Psoas muscle (tissue), 8 donors: ENCODE measurements around the gene ADGRG4. TPM values are rescaled to one million over a fixed set of nuclear protein-coding genes. Genes with fewer than 3 reads are reported as not detected.

Experiments used
- ATAC-seq, 4 donors: fragments of 200-7000 bp; cut with Tn5 transposase; one replicate each; pipeline ENCODE4 v1.9.1; 2020; ENCODE audit warnings: moderate library complexity in 3 of 4, mild to moderate bottlenecking in 2 of 4
- DNase-seq, 2 donors: peaks; one replicate each; pipeline ENCODE4 v3.0.0-alpha.2; 2020
- H3K27ac ChIP-seq: fragments of 200-600 bp; one replicate; pipeline ENCODE4 v1.8.0; 2022
- H3K27me3 ChIP-seq, 3 donors: fragments of 200-600 bp in 1 of 3; one replicate each; pipeline versions ENCODE4 v1.6.1 to v1.8.0; 2013 to 2022; ENCODE audit warnings: low read length in 2 of 3, mild to moderate bottlenecking in 2 of 3, moderate library complexity in 1 of 3; ENCODE audit not compliant: insufficient read depth in 3 of 3
- H3K36me3 ChIP-seq, 2 donors: fragments of 200-600 bp in 1 of 2; one replicate each; pipeline versions ENCODE4 v1.6.1 to v1.8.0; 2013 to 2022; ENCODE audit warnings: low read depth in 1 of 2, mild to moderate bottlenecking in 1 of 2, moderate library complexity in 1 of 2; ENCODE audit not compliant: insufficient read depth in 1 of 2
- H3K4me1 ChIP-seq: fragments of 200-600 bp; one replicate; pipeline ENCODE4 v1.8.0; 2022
- H3K4me3 ChIP-seq: fragments of 200-600 bp; one replicate; pipeline ENCODE4 v1.8.0; 2022; ENCODE audit warnings: mild to moderate bottlenecking
- H3K9me3 ChIP-seq: fragments of 200-600 bp; one replicate; pipeline ENCODE4 v1.8.0; 2022
- WGBS, 3 donors: extraction: QIAGEN DNeasy Blood & Tissue Kit; methylation state at CpG; one replicate each; pipeline versions ENCODE4 v1.1.6 to v1.1.7; 2013; 5-methylcytosine and 5-hydroxymethylcytosine counted together
- intact Hi-C, 2 donors: fragments of 100-400 bp; cut with DNase I; formaldehyde crosslinking; loops; one replicate each; pipeline versions ENCODE4 v1.11.0 to v1.14.2; 2022
- polyA plus RNA-seq, 3 donors: library from polyadenylated mRNA; stranded (reverse); fragments of 200-250 nt; gene quantifications; one replicate each; pipeline ENCODE4 v1.2.3, GENCODE V29; 2013
- total RNA-seq, 4 donors: library from RNA; stranded (reverse); fragmentation: NEBNext Ultra II Directional in 2 of 4; extraction: Animal tissue kit (Norgen Biotek cat#: 25700) in 2 of 4; gene quantifications; one replicate each; pipeline versions ENCODE4 v1.2.1 to v1.2.4, GENCODE V29; 2021 to 2023
- TF ChIP-seq, protein P1 (sequence below): fragments of 200-600 bp; IDR thresholded peaks from one replicate; pipeline ENCODE4 v1.8.0; 2022; ENCODE audit warnings: antibody characterized with exemption
- donor health status: healthy with polysubstance abuse.
- donor health status: DM: no; HTN: no; CAD: no; lungs with moderate emphysema.
- donor health status: Bipolar disorder and iron deficiency.
- donor health status: healthy.
- donor health status: DM: yes; HTN: yes; CAD: no.
- donor health status: DM: no; HTN: no; CAD: no.
- donor health status: DM: no; HTN: no; CAD: no.
- donor health status: DM: yes; HTN: yes; CAD: no.

The ADGRG4 gene
- total and polyA plus RNA-seq, 7 donors = 0.05 to 0.12 (median 0.06) TPM; not detected in 4

DNA sequence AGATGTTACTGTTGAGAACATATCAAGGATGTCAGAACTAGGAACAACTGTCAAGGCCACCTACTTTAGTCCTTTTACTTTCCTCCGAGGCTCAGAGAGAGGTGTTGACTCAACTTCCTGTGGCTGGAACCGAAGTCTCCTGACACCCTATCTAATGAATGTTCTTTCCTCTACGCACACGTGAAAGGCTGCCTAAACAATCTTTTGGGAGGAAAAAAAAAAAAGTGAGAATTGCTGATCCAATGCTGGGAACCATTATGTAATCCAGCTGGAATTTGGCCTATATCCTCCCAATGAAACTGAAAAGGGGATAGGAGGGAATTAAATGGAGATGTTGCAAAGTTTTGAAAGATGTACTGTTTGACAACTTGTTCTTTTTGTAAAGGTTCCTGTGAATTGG lies 41.2 kb upstream of the ADGRG4 start:
- H3K27me3 ChIP-seq = no peaks in the 10 kb centered on the region
- H3K9me3 ChIP-seq = no peaks in the 10 kb centered on the region
- peak overlapping the region; percentile 55 for H3K27ac ChIP-seq
- TF ChIP-seq, protein P1, sequence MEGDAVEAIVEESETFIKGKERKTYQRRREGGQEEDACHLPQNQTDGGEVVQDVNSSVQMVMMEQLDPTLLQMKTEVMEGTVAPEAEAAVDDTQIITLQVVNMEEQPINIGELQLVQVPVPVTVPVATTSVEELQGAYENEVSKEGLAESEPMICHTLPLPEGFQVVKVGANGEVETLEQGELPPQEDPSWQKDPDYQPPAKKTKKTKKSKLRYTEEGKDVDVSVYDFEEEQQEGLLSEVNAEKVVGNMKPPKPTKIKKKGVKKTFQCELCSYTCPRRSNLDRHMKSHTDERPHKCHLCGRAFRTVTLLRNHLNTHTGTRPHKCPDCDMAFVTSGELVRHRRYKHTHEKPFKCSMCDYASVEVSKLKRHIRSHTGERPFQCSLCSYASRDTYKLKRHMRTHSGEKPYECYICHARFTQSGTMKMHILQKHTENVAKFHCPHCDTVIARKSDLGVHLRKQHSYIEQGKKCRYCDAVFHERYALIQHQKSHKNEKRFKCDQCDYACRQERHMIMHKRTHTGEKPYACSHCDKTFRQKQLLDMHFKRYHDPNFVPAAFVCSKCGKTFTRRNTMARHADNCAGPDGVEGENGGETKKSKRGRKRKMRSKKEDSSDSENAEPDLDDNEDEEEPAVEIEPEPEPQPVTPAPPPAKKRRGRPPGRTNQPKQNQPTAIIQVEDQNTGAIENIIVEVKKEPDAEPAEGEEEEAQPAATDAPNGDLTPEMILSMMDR = no peak
- H3K36me3 ChIP-seq = no peaks in the 10 kb centered on the region
- DNase-seq (no peak), ATAC-seq (no peak)
- 41 to 64% (median 43%) methylated on average over 4 of the region's 4 CpGs for WGBS, 3 donors
- H3K4me1 ChIP-seq = no peaks in the 10 kb centered on the region
- intact Hi-C loops = loop anchor here in 1 of 2 donors (5.0 kb wide), 1 partner anchor 97 kb away; no protein-coding TSS in a partner anchor
- H3K4me3 ChIP-seq = no peak overlapping the region

GRCh38 chrX:136260776-136261175 lies 40.0 kb upstream of the ADGRG4 start:
- no peak for DNase-seq
- Histone ChIP-seq H3K4me1 (no peaks in the 10 kb centered on the region), H3K27me3 (no peaks in the 10 kb centered on the region), H3K4me3 (no peak overlapping the region), H3K36me3 (no peaks in the 10 kb centered on the region), H3K27ac (no peak overlapping the region), H3K9me3 (no peaks in the 10 kb centered on the region)
- intact Hi-C loops = no loop called here
- no peak for ATAC-seq
- TF ChIP-seq, protein P1 = no peak

DNA sequence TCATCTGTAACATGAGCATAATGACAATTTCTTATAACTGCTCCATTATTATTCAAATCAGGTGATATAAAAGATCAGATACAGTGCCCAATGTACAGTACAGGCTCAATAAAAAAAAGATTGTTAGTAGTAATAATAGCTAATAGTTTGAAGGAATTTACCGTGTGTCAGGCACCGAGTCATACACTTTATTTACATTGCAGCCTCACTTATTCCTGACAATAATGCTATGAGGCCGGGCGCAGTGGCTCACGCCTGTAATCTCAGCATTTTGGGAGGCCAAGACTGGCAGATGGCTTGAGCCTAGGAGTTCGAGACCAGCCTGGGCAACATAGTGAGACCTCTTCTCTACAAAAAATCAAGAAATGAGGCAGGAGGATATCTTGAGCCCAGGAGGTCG lies 39.4 kb upstream of the ADGRG4 start:
- Histone ChIP-seq H3K9me3 (no peaks in the 10 kb centered on the region), H3K36me3 (no peaks in the 10 kb centered on the region), H3K27me3 (no peaks in the 10 kb centered on the region), H3K4me1 (no peaks in the 10 kb centered on the region), H3K27ac (no peak overlapping the region), H3K4me3 (no peak overlapping the region)
- intact Hi-C loops = no loop called here
- 74 to 92% (median 90%) methylated on average over 7 of the region's 7 CpGs for WGBS, 3 donors
- no peak for DNase-seq
- ATAC-seq = no peak
- TF ChIP-seq, protein P1 = no peak

- Histone ChIP-seq H3K27me3 (no peaks in the 10 kb centered on the region), H3K9me3 (no peaks in the 10 kb centered on the region), H3K27ac (no peak overlapping the region), H3K36me3 (no peaks in the 10 kb centered on the region), H3K4me1 (no peaks in the 10 kb centered on the region), H3K4me3 (no peak overlapping the region)
- ATAC-seq (no peak), DNase-seq (no peak)
- TF ChIP-seq, protein P1 = no peak
- 65 to 75% (median 68%) methylated on average over 5 of the region's 5 CpGs for WGBS, 3 donors
- intact Hi-C loops = no loop called here
These were observed 38.5 kb upstream of the ADGRG4 start for GRCh38 chrX:136262243-136262642.

DNA sequence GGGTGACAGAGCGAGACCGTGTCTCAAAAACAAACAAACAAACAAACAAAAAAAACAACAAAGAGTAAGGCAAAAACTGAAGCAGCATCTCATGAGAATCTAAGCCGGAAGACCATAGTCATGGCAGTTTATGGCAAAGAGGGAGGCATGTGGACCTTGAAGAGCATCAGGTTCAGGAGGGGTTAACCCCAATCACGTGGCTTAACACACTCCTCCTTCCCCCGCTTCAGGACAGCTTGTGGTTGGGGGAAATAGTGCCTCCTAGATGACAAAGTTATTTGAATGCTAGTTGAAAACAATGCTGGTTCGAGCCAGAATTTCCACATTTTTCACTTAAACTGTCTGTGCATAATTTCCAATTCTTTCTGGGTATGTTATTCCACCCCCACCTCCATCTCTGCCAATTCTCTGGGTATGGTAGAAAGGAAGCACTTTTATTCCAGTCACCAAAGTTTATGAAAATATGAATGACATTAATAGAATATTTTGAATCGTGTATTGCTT lies 37.9 kb upstream of the ADGRG4 start:
- Histone ChIP-seq H3K27ac (no peak overlapping the region), H3K27me3 (no peaks in the 10 kb centered on the region), H3K4me3 (no peak overlapping the region), H3K9me3 (no peaks in the 10 kb centered on the region), H3K4me1 (no peaks in the 10 kb centered on the region), H3K36me3 (no peaks in the 10 kb centered on the region)
- DNase-seq (no peak), ATAC-seq (no peak)
- intact Hi-C loops = no loop called here
- TF ChIP-seq, protein P1 = no peak
- WGBS, 3 donors = 50 to 70% (median 57%) methylated on average over 6 to 7 of the region's 7 CpGs
